ENCODE data around the gene OOSP1. TPM values are rescaled to one million over a fixed set of nuclear protein-coding genes. Genes with fewer than 3 reads are reported as not detected.

OOSP1 gene
- total and polyA plus RNA-seq, 10 of the 15 experiments (the other 5 are each of a cell fraction or from before 2014, with no cell fraction given), result not detected

- ChIA-PET POLR2A (no interaction called here), SMC1A (ENCODE audit: uncharacterized antibody, unreplicated experiment) (no interaction called here), RAD21 (ENCODE audit: unreplicated experiment) (no interaction called here), CTCF (no interaction called here)
- DNase-seq (ENCODE audit: low read depth, low spot score), result no peak
- H2AFZ ChIP-seq (ENCODE audit: control insufficient read depth, low read depth, low read length), result no peak overlapping the region
- TF ChIP-seq SREBF2 (IDR thresholded peaks at IDR 0.05; ENCODE audit: low read length), result no peak
- no peak for TF ChIP-seq EP300 (IDR thresholded peaks at IDR 0.05; ENCODE audit: borderline replicate concordance in 1 of 2, control insufficient read depth in 1 of 2, low read depth in 2 of 2, low read length in 2 of 2)
- TF ChIP-seq ZBED1 (IDR thresholded peaks at IDR 0.05; ENCODE audit: borderline replicate concordance), result no peak
- TF ChIP-seq KAT2A (conservative IDR thresholded peaks at IDR 0.05; ENCODE audit: control insufficient read depth, low read depth, low read length), result no peak
- no peak for TF ChIP-seq PML (IDR thresholded peaks at IDR 0.05; ENCODE audit: low read length)
- no peak for TF ChIP-seq ZSCAN29 (IDR thresholded peaks at IDR 0.05)
- TF ChIP-seq SIN3A (IDR thresholded peaks at IDR 0.05; ENCODE audit: low read depth, low read length), result no peak
- TF ChIP-seq POU2F2 (IDR thresholded peaks at IDR 0.05; ENCODE audit: borderline replicate concordance, low read depth, low read length), result no peak
- TF ChIP-seq SKIL (IDR thresholded peaks at IDR 0.05; ENCODE audit: low read depth, poor library complexity, severe bottlenecking), result no peak
- TF ChIP-seq SREBF1 (IDR thresholded peaks at IDR 0.05; ENCODE audit: low read length), result no peak
- TF ChIP-seq ZZZ3 (IDR thresholded peaks at IDR 0.05; ENCODE audit: control insufficient read depth, insufficient read length, low read depth), result no peak
- no peak for TF ChIP-seq CREB1 (IDR thresholded peaks at IDR 0.05; ENCODE audit: low read depth)
- no peak for TF ChIP-seq ZNF217 (IDR thresholded peaks at IDR 0.05)
- TF ChIP-seq BCL3 (IDR thresholded peaks at IDR 0.05; ENCODE audit: borderline replicate concordance, insufficient read depth, low read depth, low read length, poor library complexity, severe bottlenecking), result no peak
- no peak for TF ChIP-seq BHLHE40 (IDR thresholded peaks at IDR 0.05; ENCODE audit: borderline replicate concordance in 1 of 2, low read depth in 2 of 2, low read length in 1 of 2)
- TF ChIP-seq ZBTB4 (CRISPR knock-in tag; IDR thresholded peaks at IDR 0.05), result no peak
- TF ChIP-seq NFIC (IDR thresholded peaks at IDR 0.05; ENCODE audit: low read depth, low read length), result no peak
- TF ChIP-seq STAT3 (IDR thresholded peaks at IDR 0.05; ENCODE audit: low read depth, low read length), result no peak
- no peak for TF ChIP-seq IKZF1 (conservative IDR thresholded peaks at IDR 0.05)
- no peaks in the 10 kb centered on the region; a peak in 1 of 4 replicates for H3K27me3 ChIP-seq (replicated peaks in 1 of 2; ENCODE audit: control insufficient read depth in 2 of 2, insufficient read depth in 2 of 2, low read length in 1 of 2)
- no peaks in the 10 kb centered on the region for H3K4me1 ChIP-seq (ENCODE audit: control insufficient read depth, insufficient read depth, low read length)
- ATAC-seq, result no peak
- no peaks in the 10 kb centered on the region for H3K9me3 ChIP-seq (replicated peaks; ENCODE audit: control insufficient read depth, insufficient read depth, low read length)
- no peak overlapping the region for H3K9ac ChIP-seq (ENCODE audit: control insufficient read depth, insufficient read depth, low read length)
- intact Hi-C loops (cut with micrococcal nuclease; ENCODE audit: unreplicated experiment) (loop anchor here (10.0 kb wide), 1 partner anchor 270 kb away; no protein-coding TSS in a partner anchor), in situ Hi-C loops (cut with MboI) (no loop called here)
- no peaks in the 10 kb centered on the region for H3K79me2 ChIP-seq (ENCODE audit: control insufficient read depth, insufficient read depth, low read length)
- 0% methylated on average over 3 of the region's 3 CpGs for WGBS (ENCODE audit: insufficient coverage, insufficient replicate concordance, low lambda C conversion rate, missing lambda C conversion rate)
- no peak for FAIRE-seq
- H3K4me3 ChIP-seq, result no peak overlapping the region
- H4K20me1 ChIP-seq (ENCODE audit: control insufficient read depth, insufficient read depth), result no peaks in the 10 kb centered on the region
- no peaks in the 10 kb centered on the region for H3K36me3 ChIP-seq (ENCODE audit: control insufficient read depth in 2 of 2, insufficient read depth in 2 of 2, low read length in 1 of 2)
- BruUV-seq (replicated peaks), result no TSS peak
- H3K27ac ChIP-seq (ENCODE audit: control insufficient read depth, insufficient read depth), result no peak overlapping the region
- no peak overlapping the region for H3K4me2 ChIP-seq (ENCODE audit: control insufficient read depth, insufficient read depth)
These were observed 46.1 kb downstream of the OOSP1 start for GRCh38 chr11:59984368-59984767.
